A673 (cell line): Measurements from ENCODE around the gene TTYH1. TPM values are rescaled to one million over a fixed set of nuclear protein-coding genes. Genes with fewer than 3 reads are reported as not detected.

ENCODE experiments used
- BruUV-seq: library from RNA; stranded (reverse); fragments of 400-500 nt; replicated peaks from 2 replicates; lab custom pipeline; 2021; lab: Mats Ljungman, UMichigan
- CTCF ChIA-PET: fragments of 300-600 bp; sonication (Branson Sonifier 250); formaldehyde crosslinking; loops from one replicate; lab custom pipeline; 2022; ENCODE audit warnings: antibody characterized with exemption; lab: Charles Lee
- POLR2A ChIA-PET: fragments of 300-600 bp; sonication (Branson Sonifier 250); formaldehyde crosslinking; loops from one replicate; lab custom pipeline; 2022; ENCODE audit warnings: antibody characterized with exemption; ENCODE audit not compliant: low non-redundant PET; lab: Charles Lee
- DNase-seq: peaks from one replicate; pipeline ENCODE4 v3.0.0-alpha.2; 2015; ENCODE audit warnings: low spot score
- H3K27ac ChIP-seq: fragments of 200-600 bp; sonication (generic); 2 replicates; pipeline ENCODE4 v1.5.1; 2016; ENCODE audit warnings: mixed run types, low read depth, mild to moderate bottlenecking, mixed read lengths, antibody characterized with exemption, low read length; ENCODE audit not compliant: poor library complexity, severe bottlenecking
- H3K27me3 ChIP-seq: fragments of 200-600 bp; sonication (generic); replicated peaks from 2 replicates; pipeline ENCODE4 v1.6.1; 2017; ENCODE audit warnings: mixed run types, low read depth, mild to moderate bottlenecking, mixed read lengths, antibody characterized with exemption, low read length; ENCODE audit not compliant: insufficient read depth, poor library complexity
- H3K36me3 ChIP-seq: fragments of 200-600 bp; sonication (generic); 2 replicates; pipeline ENCODE4 v1.6.1; 2016; ENCODE audit warnings: mixed run types, mild to moderate bottlenecking, mixed read lengths, antibody characterized with exemption, low read length; ENCODE audit not compliant: insufficient read depth, poor library complexity, severe bottlenecking
- H3K4me1 ChIP-seq: fragments of 200-600 bp; sonication (generic); 2 replicates; pipeline ENCODE4 v1.6.1; 2017; ENCODE audit warnings: mixed run types, mild to moderate bottlenecking, mixed read lengths, antibody characterized with exemption, low read length; ENCODE audit not compliant: insufficient read depth, poor library complexity, severe bottlenecking
- H3K4me3 ChIP-seq: fragments of 200-600 bp; sonication (generic); 2 replicates; pipeline ENCODE4 v1.5.1; 2016; ENCODE audit warnings: low read depth, mixed run types, mild to moderate bottlenecking, mixed read lengths, low read length; ENCODE audit not compliant: poor library complexity, severe bottlenecking
- H3K9me3 ChIP-seq: fragments of 200-600 bp; sonication (generic); 2 replicates; pipeline ENCODE4 v1.6.1; 2016; ENCODE audit warnings: mixed run types, low read depth, mild to moderate bottlenecking, mixed read lengths, antibody characterized with exemption, low read length; ENCODE audit not compliant: poor library complexity, severe bottlenecking
- EZH2 ChIP-seq: fragments of 200-600 bp; sonication (generic); IDR thresholded peaks from 2 replicates; pipeline ENCODE4 v1.6.1; 2017; ENCODE audit warnings: borderline replicate concordance, low read depth, mild to moderate bottlenecking, mixed read lengths, antibody characterized with exemption, low read length; ENCODE audit not compliant: poor library complexity, severe bottlenecking
- intact Hi-C: fragments of 100-400 bp; cut with micrococcal nuclease; formaldehyde crosslinking; loops from one replicate; pipeline ENCODE4 v1.10.0; 2022; ENCODE audit not compliant: unreplicated experiment
- total RNA-seq: library from RNA; stranded (reverse); gene quantifications from 2 replicates; pipeline ENCODE4 v1.2.3, GENCODE V29; 2021
- TF ChIP-seq, protein P1 (sequence below): fragments of 300-800, 200-600 bp; sonication (generic); conservative IDR thresholded peaks from 2 replicates; pipeline ENCODE4 v1.5.1; 2017; ENCODE audit warnings: low read depth, mild to moderate bottlenecking, antibody characterized with exemption, low read length, moderate library complexity, mixed read lengths

TTYH1 gene
- total RNA-seq, 1 experiment from 2014 or later, result 3.0 TPM

DNA sequence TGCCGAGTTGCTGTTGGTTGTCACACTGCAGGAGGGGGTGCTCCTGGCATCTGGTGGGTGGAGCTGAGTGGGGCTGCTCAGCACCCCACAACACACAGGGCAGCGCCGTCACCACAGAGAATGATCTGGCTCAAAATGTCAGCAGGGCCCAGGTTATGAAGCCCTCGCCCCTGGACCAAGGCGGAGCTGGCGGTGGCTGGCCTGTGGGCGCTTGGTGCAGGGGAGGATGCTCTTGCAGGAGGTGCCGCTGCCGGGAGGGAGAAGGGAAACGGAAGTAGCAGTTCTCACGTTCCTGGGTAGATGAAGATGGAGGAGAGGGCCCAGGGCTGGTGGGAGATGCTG lies 19.6 kb downstream of the TTYH1 start:
- Histone ChIP-seq H3K4me3 (no peak overlapping the region), H3K4me1 (peaks cover 16% of the 10 kb centered on the region), H3K36me3 (no peaks in the 10 kb centered on the region), H3K9me3 (no peaks in the 10 kb centered on the region), H3K27me3 (peaks cover 1% of the 10 kb centered on the region), H3K27ac (no peak overlapping the region)
- no TSS peak for BruUV-seq
- ChIA-PET POLR2A (no interaction called here), CTCF (no interaction called here)
- no peak for DNase-seq
- TF ChIP-seq, protein P1, sequence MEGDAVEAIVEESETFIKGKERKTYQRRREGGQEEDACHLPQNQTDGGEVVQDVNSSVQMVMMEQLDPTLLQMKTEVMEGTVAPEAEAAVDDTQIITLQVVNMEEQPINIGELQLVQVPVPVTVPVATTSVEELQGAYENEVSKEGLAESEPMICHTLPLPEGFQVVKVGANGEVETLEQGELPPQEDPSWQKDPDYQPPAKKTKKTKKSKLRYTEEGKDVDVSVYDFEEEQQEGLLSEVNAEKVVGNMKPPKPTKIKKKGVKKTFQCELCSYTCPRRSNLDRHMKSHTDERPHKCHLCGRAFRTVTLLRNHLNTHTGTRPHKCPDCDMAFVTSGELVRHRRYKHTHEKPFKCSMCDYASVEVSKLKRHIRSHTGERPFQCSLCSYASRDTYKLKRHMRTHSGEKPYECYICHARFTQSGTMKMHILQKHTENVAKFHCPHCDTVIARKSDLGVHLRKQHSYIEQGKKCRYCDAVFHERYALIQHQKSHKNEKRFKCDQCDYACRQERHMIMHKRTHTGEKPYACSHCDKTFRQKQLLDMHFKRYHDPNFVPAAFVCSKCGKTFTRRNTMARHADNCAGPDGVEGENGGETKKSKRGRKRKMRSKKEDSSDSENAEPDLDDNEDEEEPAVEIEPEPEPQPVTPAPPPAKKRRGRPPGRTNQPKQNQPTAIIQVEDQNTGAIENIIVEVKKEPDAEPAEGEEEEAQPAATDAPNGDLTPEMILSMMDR, result no peak
- TF ChIP-seq EZH2, result no peak
- intact Hi-C loops, result no loop called here

DNA sequence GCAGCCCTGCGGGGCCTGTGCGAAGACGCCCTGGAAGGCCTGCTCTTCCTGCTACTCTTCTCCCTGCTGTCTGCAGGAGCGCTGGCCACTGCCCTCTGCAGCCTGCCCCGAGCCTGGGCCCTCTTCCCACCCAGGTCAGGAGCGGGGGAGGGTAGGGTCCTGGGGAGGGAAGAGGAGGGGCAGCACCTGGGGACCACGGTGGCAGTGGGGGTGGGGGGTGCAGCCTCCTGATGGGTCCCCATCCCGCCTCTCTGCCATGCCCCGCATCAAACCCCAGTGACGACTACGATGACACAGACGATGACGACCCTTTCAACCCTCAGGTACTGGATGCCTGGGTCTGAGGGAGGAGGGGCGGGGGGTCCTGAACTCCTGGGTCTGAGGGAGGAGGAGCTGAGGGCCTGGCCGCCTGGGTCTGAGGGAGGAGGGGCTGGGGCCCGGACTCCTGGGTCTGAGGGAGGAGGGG lies 20.3 kb downstream of the TTYH1 start:
- intact Hi-C loops, result no loop called here
- no TSS peak for BruUV-seq
- ChIA-PET CTCF (no interaction called here), POLR2A (no interaction called here)
- H3K27ac ChIP-seq, result no peak overlapping the region
- no peaks in the 10 kb centered on the region for H3K9me3 ChIP-seq
- H3K4me1 ChIP-seq, result peaks cover 10% of the 10 kb centered on the region
- no peak for TF ChIP-seq EZH2
- TF ChIP-seq, protein P1, result no peak
- H3K36me3 ChIP-seq, result no peaks in the 10 kb centered on the region
- no peak overlapping the region for H3K4me3 ChIP-seq
- no peak for DNase-seq
- no peaks in the 10 kb centered on the region for H3K27me3 ChIP-seq

DNA sequence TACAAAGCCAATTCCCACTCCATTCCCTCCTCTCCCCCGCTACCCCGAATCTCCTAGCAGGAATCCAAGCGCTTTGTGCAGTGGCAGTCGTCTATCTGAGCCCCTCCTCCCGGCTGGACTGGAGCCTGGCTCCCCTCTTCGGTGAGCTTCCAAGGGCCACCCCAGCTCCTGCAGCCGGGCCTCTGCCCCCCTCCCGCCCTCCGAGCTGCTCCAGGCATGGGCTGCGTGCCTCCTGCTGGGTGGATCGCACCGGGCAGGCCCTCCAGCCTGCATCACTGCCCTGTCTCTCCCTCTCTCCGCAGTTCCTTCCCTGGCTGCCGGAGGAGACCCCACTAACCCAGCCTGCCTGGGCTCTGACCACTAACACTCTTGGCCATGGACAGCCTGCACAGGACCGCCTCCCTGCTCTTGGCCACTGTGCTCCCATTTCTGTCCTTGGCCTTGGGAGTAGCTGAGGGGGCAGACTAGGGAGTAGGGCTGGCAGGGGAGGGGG lies 20.8 kb downstream of the TTYH1 start:
- CTCF ChIA-PET, result no interaction called here
- no TSS peak for BruUV-seq
- H3K36me3 ChIP-seq, result no peaks in the 10 kb centered on the region

More for the DNA sequence above, 20.8 kb downstream of the TTYH1 start:
- Histone ChIP-seq H3K4me1 (peaks cover 7% of the 10 kb centered on the region), H3K27me3 (no peaks in the 10 kb centered on the region), H3K27ac (no peak overlapping the region), H3K9me3 (no peaks in the 10 kb centered on the region), H3K4me3 (no peak overlapping the region)
- TF ChIP-seq EZH2, result no peak
- TF ChIP-seq, protein P1, result no peak
- POLR2A ChIA-PET, result no interaction called here
- intact Hi-C loops, result no loop called here
- no peak for DNase-seq
